GM18867 (cell line): ENCODE data around the gene PCDHGC5.
A peak's percentile ranks its signal among the peaks of the same experiment; 100 is the strongest.

Source experiments
- ATAC-seq: cut with Tn5 transposase; IDR thresholded peaks from one replicate; pipeline ENCODE4 v1.9.1; 2021; ENCODE audit warnings: mild to moderate bottlenecking, moderate library complexity; ENCODE audit not compliant: unreplicated experiment

Gene PCDHGC5

DNA sequence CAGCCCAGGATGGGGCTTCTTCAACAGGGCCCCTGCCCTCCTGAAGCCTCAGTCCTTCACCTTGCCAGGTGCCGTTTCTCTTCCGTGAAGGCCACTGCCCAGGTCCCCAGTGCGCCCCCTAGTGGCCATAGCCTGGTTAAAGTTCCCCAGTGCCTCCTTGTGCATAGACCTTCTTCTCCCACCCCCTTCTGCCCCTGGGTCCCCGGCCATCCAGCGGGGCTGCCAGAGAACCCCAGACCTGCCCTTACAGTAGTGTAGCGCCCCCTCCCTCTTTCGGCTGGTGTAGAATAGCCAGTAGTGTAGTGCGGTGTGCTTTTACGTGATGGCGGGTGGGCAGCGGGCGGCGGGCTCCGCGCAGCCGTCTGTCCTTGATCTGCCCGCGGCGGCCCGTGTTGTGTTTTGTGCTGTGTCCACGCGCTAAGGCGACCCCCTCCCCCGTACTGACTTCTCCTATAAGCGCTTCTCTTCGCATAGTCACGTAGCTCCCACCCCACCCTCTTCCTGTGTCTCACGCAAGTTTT, 23.6 kb downstream of the PCDHGC5 start:
- ATAC-seq: peak; percentile 22

- no peak for ATAC-seq
These were observed 24.2 kb downstream of the PCDHGC5 start for GRCh38 chr5:141512911-141513626.

- ATAC-seq: peak; percentile 46
These were observed 24.9 kb downstream of the PCDHGC5 start for GRCh38 chr5:141513627-141514329.

GRCh38 chr5:141514330-141515133, 25.7 kb downstream of the PCDHGC5 start:
- peak; percentile 13 for ATAC-seq

- no peak for ATAC-seq
These were observed 26.3 kb downstream of the PCDHGC5 start for GRCh38 chr5:141515141-141515540.

DNA sequence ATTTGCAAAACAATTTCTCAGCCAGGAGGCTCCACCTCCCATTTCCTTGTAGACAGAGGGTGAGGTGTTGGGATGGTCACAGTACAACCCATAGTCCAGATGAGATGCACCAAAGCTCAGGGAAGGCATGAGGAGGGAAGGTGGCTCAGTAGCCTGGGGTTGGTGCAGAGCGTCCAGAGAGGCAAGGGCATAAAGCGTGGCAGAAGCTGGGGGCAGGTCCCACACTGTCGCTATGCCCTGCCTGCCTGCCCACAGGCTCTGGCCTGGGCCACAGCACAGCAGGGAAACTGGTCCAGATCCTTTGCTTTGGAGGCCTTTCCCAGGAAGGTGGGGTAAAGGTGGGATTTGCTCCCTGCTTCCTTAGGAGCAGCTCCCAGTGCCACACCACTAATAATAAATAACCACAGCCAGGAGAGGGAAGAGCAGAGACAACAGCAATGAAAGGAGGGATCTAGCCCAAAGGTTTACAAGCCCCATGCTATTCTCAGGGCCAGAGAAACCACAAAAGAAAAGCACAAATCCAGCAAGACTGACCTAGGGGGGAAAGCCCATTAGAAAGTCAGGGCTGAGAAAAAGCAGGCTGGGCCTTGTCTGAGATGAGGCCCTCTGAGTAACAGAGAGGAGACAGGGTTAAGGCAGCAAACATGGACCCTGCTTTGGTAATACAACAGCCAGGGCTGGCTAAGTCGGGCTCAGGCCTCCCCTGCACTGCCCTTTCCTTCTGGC, 27.2 kb downstream of the PCDHGC5 start:
- no peak for ATAC-seq

- no peak for ATAC-seq
These were observed 27.8 kb downstream of the PCDHGC5 start for GRCh38 chr5:141516672-141517025.

DNA sequence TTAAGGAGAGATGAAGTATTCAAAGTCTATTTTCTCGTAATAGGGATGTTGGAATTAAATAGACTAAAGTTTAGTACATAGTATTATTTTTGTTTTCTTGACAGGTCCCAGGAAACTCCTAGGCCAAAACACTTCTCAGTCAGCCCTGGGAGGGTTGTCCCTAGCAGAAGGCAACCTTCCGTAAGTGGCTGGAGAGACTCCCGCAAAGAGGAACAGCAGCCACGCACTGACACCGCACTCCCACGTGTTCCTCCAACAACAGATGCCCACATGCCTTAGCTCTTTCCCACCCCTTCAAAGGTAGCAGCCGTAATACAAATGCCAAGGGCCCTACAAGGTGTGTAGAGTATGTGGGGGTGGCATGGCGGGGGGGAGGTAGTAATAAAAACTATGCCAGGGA, 28.4 kb downstream of the PCDHGC5 start:
- no peak for ATAC-seq

- ATAC-seq: no peak
These were observed 29.2 kb downstream of the PCDHGC5 start for GRCh38 chr5:141517880-141518617.

DNA sequence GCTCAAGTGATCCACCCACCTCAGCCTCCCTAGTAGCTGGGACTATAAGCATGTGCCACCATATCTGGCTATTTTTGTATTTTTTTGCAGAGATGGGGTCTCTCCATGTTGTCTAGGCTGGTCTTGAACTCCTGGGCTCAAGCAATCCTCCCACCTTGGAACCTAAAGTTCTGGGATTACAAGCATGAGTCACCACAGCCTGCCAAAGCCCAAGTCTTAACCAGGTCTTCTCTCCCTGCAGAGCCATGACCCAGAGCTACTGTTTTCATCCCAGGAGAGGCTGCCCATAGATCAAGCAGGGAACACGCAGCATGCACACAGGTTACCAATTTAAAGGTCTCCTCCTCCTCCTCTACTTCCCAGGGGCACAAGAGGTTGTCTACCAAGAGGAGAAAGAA, 29.7 kb downstream of the PCDHGC5 start:
- ATAC-seq: no peak

DNA sequence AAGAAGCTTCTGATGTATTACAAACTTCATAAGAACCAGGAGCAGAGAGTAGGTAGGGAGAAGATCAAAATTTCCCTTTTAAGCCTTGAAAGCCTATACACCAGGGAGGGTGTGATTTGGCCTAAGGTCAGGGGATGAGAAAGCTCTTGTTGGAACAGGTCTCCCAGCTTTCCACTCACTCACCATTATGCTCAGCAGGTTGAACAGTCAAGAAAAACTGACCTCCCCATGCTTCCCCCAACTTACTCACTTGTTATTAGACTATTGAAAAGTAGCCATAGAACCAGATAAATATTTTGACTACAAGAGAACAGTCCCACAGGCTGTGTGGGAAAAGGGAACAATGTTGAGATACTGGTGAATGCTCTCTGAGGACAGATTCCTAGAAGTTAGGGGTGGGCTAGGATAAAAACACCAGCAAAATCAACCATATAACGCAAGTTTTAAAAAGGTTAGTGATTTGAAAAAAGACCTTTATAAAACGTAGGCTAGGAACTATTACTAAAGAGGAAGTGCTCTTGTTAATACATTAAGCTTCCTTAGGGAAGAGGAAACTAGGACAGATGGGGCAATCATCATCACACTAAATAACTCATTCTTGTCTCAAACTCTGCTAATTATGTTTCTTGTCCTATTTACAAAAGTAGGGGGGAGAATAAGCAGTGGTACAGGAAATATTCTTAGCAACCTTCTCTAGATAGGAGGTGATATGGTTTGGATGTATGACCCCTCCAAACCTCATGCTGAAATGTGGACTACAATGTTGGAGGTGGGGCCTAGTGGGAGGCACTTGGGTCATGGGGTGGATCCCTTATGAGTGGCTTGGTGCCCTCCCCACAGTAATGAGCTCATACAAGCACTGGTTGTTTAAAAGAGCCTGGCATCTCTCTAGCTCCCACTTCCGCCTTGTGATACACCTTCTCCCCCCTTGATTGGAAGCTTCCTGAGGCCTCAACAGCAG, 31.0 kb downstream of the PCDHGC5 start:
- no peak for ATAC-seq

DNA sequence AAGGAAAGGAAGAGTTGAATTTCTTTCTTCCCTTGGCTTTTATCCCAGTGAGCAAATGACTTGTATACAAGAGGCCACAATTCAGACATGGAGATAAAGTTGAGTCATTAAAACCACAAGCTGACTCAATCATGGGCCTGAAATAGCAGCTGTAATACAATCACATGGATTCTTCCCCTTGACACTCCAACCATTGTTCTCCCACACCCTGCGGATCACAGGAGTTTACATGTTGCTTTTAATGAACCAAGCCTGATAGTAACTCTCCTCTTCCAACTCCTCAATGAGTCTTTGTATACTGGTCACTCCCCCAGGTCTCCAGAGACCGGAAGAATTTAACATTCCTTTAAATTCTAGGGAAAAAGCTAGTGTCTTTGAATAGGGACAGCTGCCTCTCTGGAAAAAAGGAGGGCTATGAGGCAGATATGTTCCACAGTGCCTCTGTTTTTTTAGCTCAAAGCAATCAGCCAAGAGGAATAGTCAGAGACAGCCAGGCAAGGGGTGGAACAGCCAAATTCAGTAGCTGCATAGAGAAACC, 32.4 kb downstream of the PCDHGC5 start:
- ATAC-seq: no peak

DNA sequence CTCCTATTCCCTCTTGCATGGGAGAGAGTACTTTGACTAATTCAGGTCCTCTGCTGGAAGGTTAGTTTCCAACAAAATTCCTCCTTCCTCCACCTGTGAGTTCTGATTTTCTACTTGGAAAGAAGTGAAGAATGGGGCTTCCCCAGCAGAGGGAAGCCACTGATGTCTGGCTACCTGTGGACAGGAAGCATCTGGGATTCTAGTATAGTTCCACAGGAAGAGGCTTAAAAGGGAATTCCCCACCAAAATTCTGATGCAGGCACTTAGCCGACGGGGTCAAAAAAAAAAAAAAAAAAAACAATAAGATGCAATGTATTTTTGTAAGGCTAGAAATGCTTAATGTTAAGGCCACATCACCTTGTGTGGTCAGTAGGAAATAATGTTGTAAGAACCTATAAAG, 33.4 kb downstream of the PCDHGC5 start:
- ATAC-seq: no peak

- no peak for ATAC-seq
These were observed 35.1 kb downstream of the PCDHGC5 start for GRCh38 chr5:141523991-141524390.

GRCh38 chr5:141524604-141525597, 36.0 kb downstream of the PCDHGC5 start:
- ATAC-seq: peak; percentile 85

GRCh38 chr5:141525653-141526052, 36.8 kb downstream of the PCDHGC5 start:
- ATAC-seq: no peak

- ATAC-seq: no peak
These were observed 38.5 kb downstream of the PCDHGC5 start for GRCh38 chr5:141527426-141527825.
